ENCODE measurements around the gene ZFAND5. TPM values are rescaled to one million over a fixed set of nuclear protein-coding genes. Genes with fewer than 3 reads are reported as not detected.

ZFAND5 gene
- total RNA-seq, 1 donor from 2014 or later: 189 TPM

- Histone ChIP-seq H3K27me3 (no peaks in the 10 kb centered on the region), H3K9me3 (no peaks in the 10 kb centered on the region), H3K4me1 (no peaks in the 10 kb centered on the region), H3K36me3 (no peaks in the 10 kb centered on the region), H3K27ac (no peak overlapping the region), H3K4me3 (no peak overlapping the region)
- intact Hi-C loops (cut with DNase I): no loop called here
- TF ChIP-seq CTCF (IDR thresholded peaks at IDR 0.05): no peak
- no peak for DNase-seq (ENCODE audit: low spot score in 2 of 2)
These were observed 12.0 kb upstream of the ZFAND5 start for GRCh38 chr9:72377041-72377440.

GRCh38 chr9:72371151-72371550, 6.1 kb upstream of the ZFAND5 start:
- Histone ChIP-seq H3K4me1 (peaks cover 0 to 6% of the 10 kb centered on the region in 2 donors), H3K27ac (no peak overlapping the region), H3K27me3 (no peaks in the 10 kb centered on the region), H3K9me3 (no peaks in the 10 kb centered on the region), H3K36me3 (no peaks in the 10 kb centered on the region), H3K4me3 (no peak overlapping the region)
- no peak for TF ChIP-seq CTCF (IDR thresholded peaks at IDR 0.05)
- DNase-seq (ENCODE audit: low spot score in 2 of 2): no peak
- intact Hi-C loops (cut with DNase I): no loop called here

GRCh38 chr9:72365525-72366256, 683 bp upstream of the ZFAND5 start:
- intact Hi-C loops (cut with DNase I): loop anchor here (2.0 to 10.0 kb wide), 9 partner anchors 61 to 1951 kb away; partner anchors contain the start of genes ALDH1A1, CEMIP2 and KLF9
- H3K27ac ChIP-seq: peak overlapping the region; percentile 100
- peak overlapping the region; percentile 92 to 99 for H3K4me3 ChIP-seq
- no peaks in the 10 kb centered on the region for H3K9me3 ChIP-seq
- H3K4me1 ChIP-seq: peaks cover 0 to 9% of the 10 kb centered on the region in 2 donors
- peak; percentile 82 to 95 for DNase-seq (ENCODE audit: low spot score in 2 of 2)
- no peaks in the 10 kb centered on the region for H3K36me3 ChIP-seq
- H3K27me3 ChIP-seq: no peaks in the 10 kb centered on the region
- peak in 1 of 3 experiments; percentile 16 for TF ChIP-seq CTCF (IDR thresholded peaks at IDR 0.05)

GRCh38 chr9:72363908-72364678, 915 bp downstream of the ZFAND5 start:
- H3K9me3 ChIP-seq: no peaks in the 10 kb centered on the region
- intact Hi-C loops (cut with DNase I): loop anchor here (2.0 to 10.0 kb wide), 9 partner anchors 59 to 1949 kb away; partner anchors contain the start of genes ALDH1A1 and KLF9
- peaks cover 12 to 15% of the 10 kb centered on the region in 2 donors for H3K36me3 ChIP-seq
- DNase-seq (ENCODE audit: low spot score in 2 of 2): peak; percentile 17 to 84
- peak overlapping the region; percentile 100 for H3K27ac ChIP-seq
- peak overlapping the region; percentile 92 to 99 for H3K4me3 ChIP-seq
- TF ChIP-seq CTCF (IDR thresholded peaks at IDR 0.05): no peak
- peaks cover 5 to 19% of the 10 kb centered on the region in 2 donors for H3K4me1 ChIP-seq
- H3K27me3 ChIP-seq: no peaks in the 10 kb centered on the region

- Histone ChIP-seq H3K9me3 (no peaks in the 10 kb centered on the region), H3K4me1 (peaks cover 11 to 28% of the 10 kb centered on the region in 2 donors), H3K27ac (peak overlapping the region; percentile 100), H3K36me3 (peaks cover 17 to 23% of the 10 kb centered on the region in 2 donors), H3K4me3 (peak overlapping the region; percentile 92 to 99), H3K27me3 (no peaks in the 10 kb centered on the region)
- intact Hi-C loops (cut with DNase I): loop anchor here (5.0 to 10.0 kb wide), 7 partner anchors 71 to 1948 kb away; partner anchors contain the start of genes ALDH1A1 and KLF9
- no peak for DNase-seq (ENCODE audit: low spot score in 2 of 2)
- TF ChIP-seq CTCF (IDR thresholded peaks at IDR 0.05): no peak
These were observed 1.8 kb downstream of the ZFAND5 start for GRCh38 chr9:72363236-72363635.

Data from ascending aorta (tissue), 2 donors.